ENCODE measurements around the gene PAK5. TPM values are rescaled to one million over a fixed set of nuclear protein-coding genes. Genes with fewer than 3 reads are reported as not detected.

Gene PAK5
- total RNA-seq, 1 experiment from 2014 or later = not detected

GRCh38 chr20:9815632-9816031 lies 23.2 kb downstream of the PAK5 start:
- TF ChIP-seq TCF7L2 (IDR thresholded peaks at IDR 0.05; ENCODE audit: low read depth, low read length) (no peak), REST (IDR thresholded peaks at IDR 0.05; ENCODE audit: insufficient read depth in 1 of 2, low read depth in 2 of 2, low read length in 1 of 2) (no peak), CTCF (IDR thresholded peaks at IDR 0.05) (no peak), SIN3A (IDR thresholded peaks at IDR 0.05; ENCODE audit: borderline replicate concordance, insufficient read depth, low read depth, low read length) (no peak)
- CTCF ChIA-PET = no interaction called here
- no peaks in the 10 kb centered on the region for H3K27me3 ChIP-seq (ENCODE audit: control insufficient read depth, insufficient read depth, low read length)
- H3K4me3 ChIP-seq (ENCODE audit: low read depth in 2 of 2, low read length in 2 of 2) = no peak overlapping the region
- no peak for ATAC-seq
- DNase-seq (ENCODE audit: low read depth, low spot score) = no peak
- POLR2A ChIA-PET = no interaction called here
- intact Hi-C loops (cut with micrococcal nuclease; ENCODE audit: unreplicated experiment) (no loop called here), in situ Hi-C loops (cut with HindIII; ENCODE audit: low pct_unique_long_range_greater_than_20kb, low sequenced_read_pairs) (no loop called here)
- BruUV-seq (replicated peaks) = no TSS peak
- H3K9me3 ChIP-seq (ENCODE audit: control insufficient read depth, insufficient read depth, low read depth, low read length) = no peaks in the 10 kb centered on the region
- H3K4me1 ChIP-seq (ENCODE audit: control insufficient read depth, insufficient read depth, low read length) = no peaks in the 10 kb centered on the region
- no peaks in the 10 kb centered on the region for H3K36me3 ChIP-seq (ENCODE audit: control insufficient read depth, insufficient read depth, low read length)
- no peak overlapping the region for H3K27ac ChIP-seq (ENCODE audit: low read length)

- POLR2A ChIA-PET = no interaction called here
- in situ Hi-C loops (cut with HindIII; ENCODE audit: low pct_unique_long_range_greater_than_20kb, low sequenced_read_pairs) = no loop called here
These were observed 28.1 kb downstream of the PAK5 start for GRCh38 chr20:9810738-9811137.

More at GRCh38 chr20:9810738-9811137, 28.1 kb downstream of the PAK5 start:
- Histone ChIP-seq H3K9me3 (ENCODE audit: control insufficient read depth, insufficient read depth, low read depth, low read length) (no peaks in the 10 kb centered on the region), H3K4me1 (ENCODE audit: control insufficient read depth, insufficient read depth, low read length) (no peaks in the 10 kb centered on the region), H3K4me3 (ENCODE audit: low read depth in 2 of 2, low read length in 2 of 2) (no peak overlapping the region), H3K27ac (ENCODE audit: low read length) (no peak overlapping the region), H3K27me3 (ENCODE audit: control insufficient read depth, insufficient read depth, low read length) (no peaks in the 10 kb centered on the region), H3K36me3 (ENCODE audit: control insufficient read depth, insufficient read depth, low read length) (no peaks in the 10 kb centered on the region)
- no TSS peak for BruUV-seq (replicated peaks)
- intact Hi-C loops (cut with micrococcal nuclease; ENCODE audit: unreplicated experiment) = no loop called here
- CTCF ChIA-PET = no interaction called here
- ATAC-seq (no peak), DNase-seq (ENCODE audit: low read depth, low spot score) (no peak)
- TF ChIP-seq CTCF (IDR thresholded peaks at IDR 0.05) = no peak
- no peak for TF ChIP-seq TCF7L2 (IDR thresholded peaks at IDR 0.05; ENCODE audit: low read depth, low read length)
- no peak for TF ChIP-seq SIN3A (IDR thresholded peaks at IDR 0.05; ENCODE audit: borderline replicate concordance, insufficient read depth, low read depth, low read length)
- TF ChIP-seq REST (IDR thresholded peaks at IDR 0.05; ENCODE audit: insufficient read depth in 1 of 2, low read depth in 2 of 2, low read length in 1 of 2) = no peak
- no peak for TF ChIP-seq POLR2AphosphoS5 (IDR thresholded peaks at IDR 0.05; ENCODE audit: low read depth, low read length)

All from Panc1 (cell line).